B cell (primary cell): ENCODE results near the gene SALL1.

ENCODE experiments used
- CTCF ChIP-seq: fragments of 200-600 bp; IDR thresholded peaks from one replicate; pipeline ENCODE4 v1.8.0; 2022; ENCODE audit warnings: antibody characterized with exemption, mild to moderate bottlenecking
- EZH2 ChIP-seq: IDR thresholded peaks from 2 replicates; pipeline ENCODE4 v1.6.1; 2012; ENCODE audit warnings: borderline replicate concordance, low read depth, mild to moderate bottlenecking, moderate library complexity, low read length; ENCODE audit not compliant: insufficient read depth, poor library complexity, severe bottlenecking

GRCh38 chr16:51180719-51181502 lies 29.8 kb upstream of the SALL1 start:
- TF ChIP-seq CTCF (no peak), EZH2 (no peak)
